ENCODE results near the gene INPP5A. TPM values are rescaled to one million over a fixed set of nuclear protein-coding genes. Genes with fewer than 3 reads are reported as not detected.

The INPP5A gene
- total RNA-seq, 6 experiments from 2014 or later = 58.9 to 64.6 (median 63.8) TPM

- peaks cover 25% of the 10 kb centered on the region for H3K36me3 Mint-ChIP-seq (ENCODE audit: low read depth)
- H3K27ac Mint-ChIP-seq = no peak overlapping the region
- no peaks in the 10 kb centered on the region for H3K9me3 Mint-ChIP-seq
- no peaks in the 10 kb centered on the region for H3K4me1 Mint-ChIP-seq (ENCODE audit: low read depth)
- no peak for DNase-seq
- H3K4me3 Mint-ChIP-seq = no peak overlapping the region
- H3K27me3 Mint-ChIP-seq (ENCODE audit: insufficient read depth) = peaks cover 10% of the 10 kb centered on the region
- no peak for TF ChIP-seq CTCF (IDR thresholded peaks at IDR 0.05)
Observed at GRCh38 chr10:132763545-132763944, 226.0 kb downstream of the INPP5A start.

DNA sequence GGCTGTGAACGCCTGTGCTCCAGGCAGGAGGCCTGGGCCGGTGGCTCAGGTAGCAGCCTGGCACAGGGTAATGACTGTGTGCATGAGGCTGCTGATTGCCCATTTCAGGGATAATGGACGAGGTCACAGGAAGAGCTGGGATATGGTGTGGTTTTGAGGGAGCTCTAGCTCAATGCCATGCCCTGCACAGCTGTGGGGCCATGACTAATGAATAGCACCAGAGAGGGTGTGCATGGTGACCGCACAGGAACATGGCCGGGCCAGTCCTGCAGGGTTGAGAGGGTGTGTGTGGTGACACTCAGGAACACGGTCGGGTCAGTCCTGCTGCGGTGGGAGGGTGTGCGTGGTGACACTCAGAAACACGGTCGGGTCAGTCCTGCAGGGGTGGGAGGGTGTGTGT lies 226.5 kb downstream of the INPP5A start:
- DNase-seq = no peak
- no peak overlapping the region; the same call in 1 of the 2 replicates for H3K4me3 Mint-ChIP-seq
- no peaks in the 10 kb centered on the region for H3K9me3 Mint-ChIP-seq
- no peaks in the 10 kb centered on the region for H3K4me1 Mint-ChIP-seq (ENCODE audit: low read depth)
- peaks cover 10% of the 10 kb centered on the region for H3K27me3 Mint-ChIP-seq (ENCODE audit: insufficient read depth)
- H3K27ac Mint-ChIP-seq = no peak overlapping the region
- TF ChIP-seq CTCF (IDR thresholded peaks at IDR 0.05) = no peak
- H3K36me3 Mint-ChIP-seq (ENCODE audit: low read depth) = peaks cover 31% of the 10 kb centered on the region

GRCh38 chr10:132765435-132765834 lies 227.8 kb downstream of the INPP5A start:
- Mint-ChIP-seq H3K4me1 (ENCODE audit: low read depth) (no peaks in the 10 kb centered on the region), H3K9me3 (no peaks in the 10 kb centered on the region), H3K4me3 (no peak overlapping the region), H3K36me3 (ENCODE audit: low read depth) (peaks cover 37% of the 10 kb centered on the region), H3K27me3 (ENCODE audit: insufficient read depth) (peaks cover 9% of the 10 kb centered on the region), H3K27ac (no peak overlapping the region; the same call in 1 of the 2 replicates)
- no peak for TF ChIP-seq CTCF (IDR thresholded peaks at IDR 0.05)
- DNase-seq = no peak

GRCh38 chr10:132766291-132766690 lies 228.7 kb downstream of the INPP5A start:
- Mint-ChIP-seq H3K9me3 (no peaks in the 10 kb centered on the region), H3K4me1 (ENCODE audit: low read depth) (no peaks in the 10 kb centered on the region), H3K4me3 (no peak overlapping the region), H3K27ac (no peak overlapping the region), H3K27me3 (ENCODE audit: insufficient read depth) (peaks cover 6% of the 10 kb centered on the region), H3K36me3 (ENCODE audit: low read depth) (peaks cover 45% of the 10 kb centered on the region)
- no peak for TF ChIP-seq CTCF (IDR thresholded peaks at IDR 0.05)
- DNase-seq = no peak

- H3K4me1 Mint-ChIP-seq (ENCODE audit: low read depth) = no peaks in the 10 kb centered on the region
- H3K4me3 Mint-ChIP-seq = no peak overlapping the region
- peaks cover 4% of the 10 kb centered on the region; the same call in 1 of the 2 replicates for H3K27me3 Mint-ChIP-seq (ENCODE audit: insufficient read depth)
- peaks cover 33% of the 10 kb centered on the region for H3K36me3 Mint-ChIP-seq (ENCODE audit: low read depth)
- no peak for DNase-seq
- H3K27ac Mint-ChIP-seq = no peak overlapping the region
- TF ChIP-seq CTCF (IDR thresholded peaks at IDR 0.05) = no peak
- no peaks in the 10 kb centered on the region for H3K9me3 Mint-ChIP-seq
Observed at GRCh38 chr10:132768346-132769248, 231.0 kb downstream of the INPP5A start.
